NOMO-1 (cell line): ENCODE data around the gene CAPZA3.
"Not testable (repeated sequence)": the region's sequence is repeated elsewhere in the genome, so short reads cannot be mapped to it uniquely, and the experiment has no call there.

ENCODE experiments used
- DNase-seq, 2 experiments: peaks; one replicate each; lab custom pipeline; 2025; ENCODE audit not compliant: unreplicated experiment in 2 of 2; lab: John Stamatoyannopoulos, UW

CAPZA3 gene, protein sequence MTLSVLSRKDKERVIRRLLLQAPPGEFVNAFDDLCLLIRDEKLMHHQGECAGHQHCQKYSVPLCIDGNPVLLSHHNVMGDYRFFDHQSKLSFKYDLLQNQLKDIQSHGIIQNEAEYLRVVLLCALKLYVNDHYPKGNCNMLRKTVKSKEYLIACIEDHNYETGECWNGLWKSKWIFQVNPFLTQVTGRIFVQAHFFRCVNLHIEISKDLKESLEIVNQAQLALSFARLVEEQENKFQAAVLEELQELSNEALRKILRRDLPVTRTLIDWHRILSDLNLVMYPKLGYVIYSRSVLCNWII

DNA sequence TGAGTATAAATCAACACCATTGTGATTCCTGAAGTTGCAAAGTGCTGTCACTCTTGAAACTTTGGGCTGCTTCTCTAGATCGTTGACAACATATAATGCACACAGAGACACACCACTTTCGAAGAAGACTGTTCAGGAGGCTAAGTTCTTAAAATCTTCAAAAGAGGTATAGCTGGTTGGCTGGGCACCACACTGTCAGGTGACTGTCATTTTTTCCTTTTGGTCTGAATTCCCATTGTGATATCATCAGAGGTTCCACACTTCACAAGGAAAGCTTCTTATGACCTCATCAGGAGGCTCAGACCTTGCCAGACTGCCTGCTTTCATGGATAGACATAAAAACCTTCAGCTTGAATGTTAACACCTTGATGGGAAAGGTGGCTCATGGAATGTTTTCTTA lies at the start of gene CAPZA3, which contains the start of gene PLCZ1:
CAPZA3 (plus strand) TSS at position 301 of the 400 bp plus-strand sequence. CDS start 150 bp downstream, outside the sequence.
PLCZ1 (minus strand) TSS at position 194 of the 400 bp plus-strand sequence. CDS start 641 bp downstream, outside the sequence.
- no peak for DNase-seq

DNA sequence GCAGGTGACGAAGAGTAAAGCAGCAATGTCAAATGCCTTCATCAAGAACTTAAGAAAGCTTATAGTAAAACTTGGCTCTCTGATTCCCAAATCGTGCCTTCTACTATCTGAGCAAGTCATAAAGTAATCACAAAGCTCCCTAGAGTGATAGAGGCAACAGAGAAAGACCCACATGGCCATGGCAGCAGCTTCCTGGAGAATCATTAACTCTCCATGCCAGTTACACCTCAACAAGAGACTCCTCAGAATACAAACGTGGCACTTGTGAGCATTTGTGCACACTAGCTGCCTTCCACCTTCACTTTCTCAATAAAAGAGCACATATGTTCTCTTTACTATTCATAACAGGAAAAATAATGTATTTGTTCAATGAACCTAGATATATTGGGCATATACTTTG lies 48.1 kb upstream of the CAPZA3 start:
- DNase-seq, result no peak

DNA sequence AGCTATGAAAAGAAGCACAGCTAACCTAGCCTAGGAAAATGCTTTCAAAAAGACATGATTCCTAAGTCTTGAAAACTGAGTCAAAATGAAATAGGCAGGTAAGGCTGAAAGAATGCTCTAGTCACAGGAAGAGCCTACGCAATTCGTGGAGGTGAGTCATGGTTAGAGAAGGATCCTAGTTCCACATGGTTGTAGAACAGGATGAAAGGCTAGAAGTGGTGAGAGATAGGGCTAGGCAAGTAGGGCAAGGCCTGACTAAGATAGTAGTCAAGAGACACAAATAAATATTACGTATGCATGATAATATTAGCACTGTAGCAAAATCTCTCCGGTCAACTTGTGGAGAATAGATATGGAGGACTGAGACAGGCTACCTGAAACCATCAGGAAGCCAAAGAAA lies 47.3 kb upstream of the CAPZA3 start:
- DNase-seq, result no peak

DNA sequence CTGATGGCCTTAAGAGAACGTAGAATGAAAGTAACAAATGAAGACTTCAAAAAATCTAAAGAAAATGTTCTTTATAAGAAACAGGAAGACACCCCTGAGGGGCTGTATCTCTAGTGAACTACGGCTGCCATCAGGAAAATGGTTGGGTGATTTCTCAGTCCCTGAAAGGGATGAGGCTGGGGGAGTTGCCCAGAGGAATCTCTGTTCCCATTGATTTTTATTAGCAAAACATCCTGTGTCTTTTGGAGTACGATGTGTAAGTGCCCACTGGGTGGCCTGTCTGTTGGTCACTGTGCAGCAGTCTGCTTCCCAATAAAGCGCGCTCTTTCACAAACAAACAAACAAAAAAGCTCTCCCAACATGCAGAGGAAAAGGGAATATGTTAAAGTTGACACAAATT lies 43.9 kb upstream of the CAPZA3 start:
- not testable (repeated sequence) for DNase-seq

DNA sequence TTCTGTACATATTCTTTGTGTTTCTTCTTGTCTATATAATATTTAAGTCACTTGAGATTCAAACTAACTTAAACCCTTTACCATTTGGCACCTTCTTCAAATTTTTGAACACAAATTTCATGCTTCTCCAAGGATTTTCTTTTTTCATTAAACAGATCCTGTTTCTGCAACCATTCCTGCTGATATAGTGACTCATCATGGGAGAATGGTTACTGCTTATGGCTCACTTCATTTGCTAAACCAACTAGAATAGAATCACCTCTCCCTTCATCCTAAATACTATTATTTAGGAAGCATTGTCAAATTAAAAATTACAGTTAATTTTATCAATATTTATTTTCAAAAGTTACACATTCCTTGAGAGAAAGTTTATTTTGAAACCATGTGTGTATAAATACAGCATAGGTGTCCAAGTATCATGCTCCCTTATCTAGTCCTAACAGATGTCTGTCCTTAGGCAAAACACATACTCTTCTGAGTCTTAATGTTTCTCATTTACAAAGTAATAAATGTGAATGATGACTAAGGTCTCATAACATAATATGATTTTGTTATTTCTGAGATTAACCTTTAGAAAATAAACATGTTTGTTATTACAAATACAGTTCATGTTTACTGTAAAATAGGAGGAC lies 40.8 kb upstream of the CAPZA3 start:
- no peak for DNase-seq

DNA sequence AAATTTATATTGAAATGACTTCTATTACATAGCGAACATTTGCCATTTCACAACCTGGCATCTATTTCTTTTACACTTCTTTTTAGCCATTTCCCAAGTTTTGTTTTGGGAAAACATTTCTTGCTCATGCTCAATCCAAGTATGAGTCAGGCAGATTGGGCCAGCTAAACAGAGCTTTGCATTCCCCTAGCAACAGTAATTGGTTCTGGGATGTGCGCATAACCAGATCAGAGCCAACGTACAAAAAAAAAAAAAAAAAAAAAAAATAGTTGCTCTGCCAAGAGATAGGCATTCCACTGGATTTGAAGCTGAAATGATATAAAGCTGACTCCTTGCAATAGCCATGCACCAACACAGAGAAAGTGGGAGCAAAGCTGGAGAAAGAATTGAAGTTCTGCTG lies 37.6 kb upstream of the CAPZA3 start:
- DNase-seq, result no peak

DNA sequence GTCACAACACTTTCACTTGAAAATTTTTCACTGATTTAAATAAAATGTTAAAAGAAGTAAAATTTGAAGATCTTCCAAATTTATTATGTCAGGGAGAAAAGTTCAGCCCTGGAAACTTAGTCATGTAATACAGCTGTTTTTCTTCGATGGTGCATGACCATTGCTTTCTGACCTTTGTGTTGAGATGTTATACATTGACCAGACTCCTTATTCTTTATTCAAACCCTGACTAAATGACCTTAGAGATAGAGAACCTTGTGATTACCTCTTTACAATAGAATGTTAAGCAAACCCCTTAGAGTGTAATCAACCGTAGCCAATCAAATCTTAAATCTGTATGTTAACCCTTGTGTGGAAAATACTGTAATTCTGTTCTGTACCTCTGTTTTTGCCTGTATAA lies 34.6 kb upstream of the CAPZA3 start:
- no peak for DNase-seq

DNA sequence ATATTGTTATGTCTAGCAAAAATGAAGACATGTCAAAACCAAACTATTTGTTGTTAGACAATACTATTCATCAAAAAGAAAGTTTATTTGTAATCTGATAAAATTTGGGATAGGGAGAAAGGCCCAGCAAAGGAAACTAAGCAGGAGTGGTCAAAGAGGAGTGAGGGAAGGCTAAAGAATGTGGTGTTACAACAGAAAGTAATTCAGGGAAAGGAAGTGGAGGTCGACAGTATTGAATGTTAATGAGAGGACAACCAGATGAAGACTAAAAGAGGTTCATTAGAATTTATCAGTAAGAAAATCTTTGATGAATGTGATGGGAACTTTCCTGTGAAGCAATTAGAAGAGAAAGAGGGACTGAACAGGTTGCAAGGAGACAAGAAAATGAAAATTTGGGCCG lies 34.0 kb upstream of the CAPZA3 start:
- no peak for DNase-seq

DNA sequence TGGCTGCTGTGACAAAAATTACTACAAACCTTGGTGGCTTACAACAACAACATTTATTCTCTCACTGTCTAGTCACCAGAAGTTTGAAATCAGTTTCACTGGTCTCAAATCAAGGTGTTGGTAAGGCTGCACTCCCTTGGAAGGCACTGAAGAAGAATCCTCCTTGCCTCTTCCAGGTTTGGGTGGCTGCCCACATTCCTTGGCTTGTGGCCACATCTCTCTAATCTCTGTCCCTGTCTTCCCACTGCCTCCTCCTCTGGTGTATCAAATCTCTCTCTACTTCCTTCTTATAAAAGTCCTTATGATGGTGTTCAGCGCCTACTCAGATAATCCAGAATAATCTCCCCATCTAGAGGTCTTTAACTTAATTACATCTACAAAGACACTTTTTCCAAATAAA lies 31.1 kb upstream of the CAPZA3 start:
- no peak for DNase-seq

DNA sequence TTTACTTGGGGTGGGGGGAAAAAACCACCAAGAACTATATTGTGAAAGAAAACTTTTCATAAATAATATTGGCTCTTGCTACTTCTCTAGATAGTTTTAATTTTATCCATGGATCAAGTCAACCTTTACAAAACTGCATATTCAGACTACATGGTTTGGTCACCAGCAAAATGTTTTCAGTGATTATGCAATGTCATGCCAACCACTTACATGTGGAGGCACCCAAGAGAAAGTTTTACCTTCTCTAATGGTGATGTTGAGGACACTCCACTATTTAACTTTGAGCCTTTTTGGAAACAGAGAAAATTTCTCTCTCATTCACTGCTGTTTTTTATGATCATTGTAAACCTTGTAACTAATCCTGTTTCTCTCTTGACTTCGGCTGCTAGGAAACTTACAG lies 21.7 kb upstream of the CAPZA3 start:
- DNase-seq, result no peak

DNA sequence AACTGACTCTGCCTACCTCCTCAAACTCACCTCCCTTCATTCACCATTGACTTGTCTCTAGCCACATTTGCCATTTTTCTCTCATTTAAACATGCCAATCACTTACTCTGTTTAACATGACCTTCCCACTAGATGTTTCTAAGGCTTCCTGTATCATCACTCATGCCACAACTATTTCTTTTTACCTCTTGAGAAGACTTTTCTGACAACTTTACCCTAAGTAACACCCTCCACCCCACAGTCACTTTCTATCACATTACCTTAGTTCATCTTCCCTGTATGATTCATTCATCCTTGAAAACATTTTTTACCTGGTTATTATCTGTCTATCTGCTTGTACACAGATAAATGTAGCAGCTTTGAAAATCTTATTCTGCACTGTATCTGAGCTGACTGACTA lies 19.5 kb upstream of the CAPZA3 start:
- no peak for DNase-seq

DNA sequence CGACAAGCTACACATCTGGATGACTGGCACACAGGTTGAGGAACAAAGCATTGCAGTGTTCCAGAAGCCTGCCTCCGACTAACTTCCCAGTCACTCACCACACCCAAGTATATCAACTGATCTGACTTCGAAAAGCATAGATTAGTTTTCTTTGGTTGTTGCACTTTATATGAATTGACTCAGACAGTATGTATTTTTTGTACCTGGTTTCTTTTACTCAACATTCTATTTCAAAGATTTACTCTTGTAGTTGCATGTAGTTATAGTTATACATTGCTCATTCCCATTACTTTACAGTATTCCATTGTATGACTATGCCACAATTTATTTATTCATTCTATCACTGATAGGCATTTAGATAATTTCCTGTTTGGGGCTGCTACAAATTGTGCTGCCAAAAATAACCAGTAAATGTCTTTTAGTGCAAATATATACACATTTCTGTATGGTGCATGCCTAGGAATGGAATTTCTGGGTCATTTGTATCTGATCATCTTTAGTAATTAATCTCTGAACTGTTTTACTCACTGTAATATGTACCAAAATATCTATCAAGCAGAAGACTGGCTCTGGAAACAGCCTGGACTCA lies 17.9 kb upstream of the CAPZA3 start:
- no peak for DNase-seq

DNA sequence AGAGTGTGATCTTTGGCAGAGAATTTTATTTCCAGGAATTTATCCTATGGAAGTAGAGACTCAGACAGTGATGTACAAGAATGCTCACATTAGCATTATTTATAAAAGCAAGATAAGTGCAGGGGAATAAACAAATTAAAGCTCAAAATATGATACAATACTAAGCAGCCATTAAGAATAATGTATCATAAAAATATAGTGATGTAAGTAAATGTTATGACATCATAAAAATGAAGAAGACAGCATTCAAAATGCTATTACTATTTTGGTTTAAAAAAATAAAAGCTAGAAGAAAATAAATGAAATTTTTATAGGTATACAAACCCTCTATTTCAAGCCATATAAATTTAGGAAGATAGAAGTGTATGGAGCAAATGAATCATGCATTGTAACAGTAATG lies 17.2 kb upstream of the CAPZA3 start:
- no peak for DNase-seq

DNA sequence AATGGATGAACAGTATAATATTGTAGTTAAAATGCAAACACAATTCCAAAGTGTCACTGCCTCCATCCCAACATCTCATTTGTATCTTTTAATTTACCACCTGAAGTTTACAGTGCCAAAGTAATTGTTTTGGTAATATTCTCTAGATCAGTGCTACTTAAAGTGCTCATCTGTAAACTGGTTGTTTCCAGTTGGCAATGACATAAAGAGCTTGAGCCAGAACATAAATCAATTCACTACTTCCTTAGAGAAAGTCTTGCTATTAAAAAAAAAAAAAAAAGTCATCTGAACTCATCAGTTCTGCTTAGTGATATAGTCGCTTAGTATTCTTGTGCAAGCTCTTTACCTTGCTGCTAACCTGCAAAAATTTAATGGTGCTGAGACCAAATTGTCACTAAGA lies 16.5 kb upstream of the CAPZA3 start:
- peak in 1 of 2 experiments; percentile 0 for DNase-seq

DNA sequence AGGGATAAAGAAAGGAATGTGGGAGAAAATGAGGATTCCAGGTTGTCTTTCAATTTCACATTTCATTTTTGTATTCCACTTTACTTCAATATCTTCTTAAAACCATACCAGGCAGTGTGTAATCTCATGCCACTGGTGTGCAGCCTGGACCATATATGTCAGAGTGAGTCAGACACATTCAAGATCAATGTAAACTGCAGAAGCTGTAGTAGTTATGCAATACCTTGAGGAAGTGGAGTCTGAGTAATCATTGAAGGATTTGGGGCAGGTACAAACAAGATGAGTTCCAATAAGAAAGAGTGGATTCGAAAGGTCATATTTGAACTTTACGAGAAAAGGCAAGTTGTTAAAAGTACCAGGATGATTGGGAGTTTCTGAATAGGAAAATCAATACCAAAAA lies 14.2 kb upstream of the CAPZA3 start:
- peak in 1 of 2 experiments; percentile 32 for DNase-seq

DNA sequence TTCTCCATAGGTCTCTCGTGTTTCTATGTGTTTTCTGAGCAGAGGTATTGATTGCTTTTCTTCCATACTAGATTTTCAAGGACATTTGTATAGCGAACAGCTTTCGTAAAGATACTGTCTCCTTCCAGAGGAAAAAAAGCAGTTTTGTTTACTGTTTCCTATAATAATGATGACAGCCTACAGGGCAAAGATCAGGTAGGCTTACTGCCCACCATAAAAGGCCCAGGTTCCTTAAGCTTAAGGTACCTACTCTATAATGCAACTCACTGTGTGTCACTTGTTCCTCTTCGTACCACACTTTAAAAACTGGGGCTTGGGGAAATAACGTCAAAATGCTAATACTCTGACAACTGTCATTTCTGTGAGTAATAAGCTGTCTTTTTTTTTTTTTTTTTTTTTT lies 6.8 kb upstream of the CAPZA3 start:
- no peak for DNase-seq

DNA sequence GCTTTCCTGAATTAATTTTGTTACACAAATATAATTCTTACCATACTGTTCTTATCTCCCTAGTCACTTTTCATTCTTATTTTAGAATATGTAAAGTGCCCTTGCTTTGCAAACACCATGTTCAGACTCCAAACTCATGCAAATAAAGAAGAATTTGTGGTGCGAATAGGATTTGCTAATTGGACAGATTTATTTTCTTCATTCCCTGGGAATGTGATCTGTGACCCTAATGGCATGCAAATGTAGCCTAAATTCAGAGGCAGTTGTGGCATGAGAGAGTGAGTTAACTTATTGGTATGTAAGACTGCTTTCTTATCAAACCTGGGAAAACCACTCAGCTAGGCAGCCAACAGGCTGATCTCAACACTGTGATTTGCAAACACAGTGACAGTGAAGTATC lies 10.0 kb downstream of the CAPZA3 start:
- DNase-seq, result no peak

DNA sequence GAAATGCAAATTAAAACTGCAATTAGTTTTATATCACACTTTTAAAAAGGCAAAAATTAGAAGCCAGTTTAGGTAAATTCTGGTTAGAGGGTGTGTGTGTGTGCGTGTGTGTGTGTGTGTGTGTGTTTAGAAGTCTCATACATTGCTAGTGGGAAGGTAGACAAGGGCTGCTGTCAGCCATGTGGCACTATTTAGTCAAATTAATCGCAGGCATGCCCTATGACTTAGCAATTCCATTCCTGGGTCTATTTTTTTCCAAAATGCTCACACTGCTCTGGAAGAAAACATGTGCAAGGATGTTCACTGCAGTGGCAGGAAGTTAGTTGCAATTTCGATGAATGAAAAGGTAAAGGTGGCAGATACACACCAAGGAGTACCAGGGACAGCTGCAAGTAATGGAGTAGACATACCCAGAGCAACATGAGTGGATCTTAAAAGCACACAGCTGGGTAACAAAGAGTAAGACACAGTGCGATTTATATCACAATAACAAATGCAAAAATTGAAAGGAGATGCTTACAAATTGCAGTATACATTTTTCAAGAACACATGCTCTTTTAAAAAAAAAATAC lies 11.6 kb downstream of the CAPZA3 start:
- DNase-seq, result no peak

DNA sequence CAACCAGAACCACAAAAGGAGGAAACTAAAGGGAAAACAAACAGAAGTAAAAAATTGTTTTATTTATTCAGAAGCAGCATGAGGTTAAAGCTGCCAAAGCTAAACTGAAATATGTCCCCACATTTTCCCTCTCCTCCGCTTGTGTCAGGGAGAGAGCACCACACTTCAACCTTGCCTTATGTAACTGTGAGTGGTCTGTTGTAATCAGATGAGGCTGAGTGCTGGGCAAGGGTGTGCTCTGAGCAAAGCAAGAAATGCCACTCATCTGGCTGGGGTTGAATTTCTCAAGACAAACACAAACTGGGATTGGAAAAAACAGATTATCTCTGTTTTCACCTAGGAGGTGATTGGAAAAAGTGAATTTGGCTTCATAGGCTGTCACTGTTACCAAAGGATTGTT lies 12.2 kb downstream of the CAPZA3 start:
- no peak for DNase-seq

DNA sequence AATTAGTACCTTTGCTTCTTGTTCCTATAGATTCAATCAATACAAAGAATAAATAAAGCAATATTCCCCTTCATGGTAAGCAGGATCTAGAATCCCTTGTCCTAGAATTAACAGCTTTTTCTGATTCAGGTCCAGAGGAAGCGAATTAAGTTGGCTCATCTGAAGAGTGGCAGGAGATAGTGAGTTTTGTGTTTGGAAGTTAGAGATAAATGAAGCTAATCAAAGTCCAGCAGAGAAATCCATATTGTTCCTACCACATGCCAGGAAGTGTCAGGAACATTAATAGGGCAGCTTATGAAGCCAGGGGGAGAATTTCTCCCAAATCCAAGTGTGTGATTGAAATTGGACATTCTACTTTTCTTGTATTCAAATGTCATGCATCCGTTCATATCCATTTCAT lies 13.9 kb downstream of the CAPZA3 start:
- DNase-seq, result no peak

DNA sequence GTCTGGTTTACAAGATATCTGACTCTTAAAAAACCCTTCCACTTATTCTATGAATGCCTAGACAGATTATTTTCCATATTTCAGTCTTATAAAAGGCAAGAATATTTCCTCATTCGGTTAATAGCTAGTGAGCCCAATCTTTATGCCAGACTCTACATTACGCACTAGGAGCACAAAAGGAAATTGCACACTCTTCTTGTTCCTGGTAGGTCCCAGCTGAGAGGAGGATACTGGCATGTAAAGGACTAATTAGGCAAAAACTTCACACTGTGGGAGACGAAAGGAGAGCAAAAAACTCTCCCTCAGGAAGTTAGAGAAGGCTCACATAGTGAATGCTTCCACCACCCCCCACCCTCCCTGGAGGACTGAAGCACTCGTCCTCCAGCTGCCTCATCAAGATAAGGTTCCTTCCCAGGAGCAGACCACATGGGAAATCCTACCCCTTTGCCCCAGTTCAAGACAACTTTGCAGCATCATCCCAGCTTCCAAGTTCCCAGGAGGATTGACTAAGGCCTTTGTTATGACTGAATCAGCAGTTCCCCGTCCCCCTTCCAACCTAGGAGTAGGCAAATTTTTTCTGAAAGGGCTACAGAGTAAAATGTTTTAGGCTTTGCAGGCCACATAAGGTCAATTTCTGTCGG lies 14.5 kb downstream of the CAPZA3 start:
- no peak for DNase-seq
